SK-N-MC (cell line): ENCODE results near the gene DMBT1.

Experiments
- EZH2 ChIP-seq: fragments of 200-600 bp; sonication (generic); IDR thresholded peaks from one replicate; pipeline ENCODE4 v1.6.1; 2017; ENCODE audit warnings: antibody characterized with exemption
- POLR2AphosphoS5 ChIP-seq: IDR thresholded peaks from 2 replicates; pipeline ENCODE4 v1.6.1; 2012; ENCODE audit warnings: mild to moderate bottlenecking, low read depth, low read length, borderline replicate concordance

- TF ChIP-seq POLR2AphosphoS5 (no peak), EZH2 (no peak)
Observed at GRCh38 chr10:122590153-122590552, 29.6 kb downstream of the DMBT1 start.
